Peyer's patch (tissue), 4 donors: ENCODE data around the gene PIKFYVE.
"Not testable (repeated sequence)": the region's sequence is repeated elsewhere in the genome, so short reads cannot be mapped to it uniquely, and the experiment has no call there.

Source experiments
- POLR2A ChIP-seq, 2 donors: fragments of 450-650 bp; IDR thresholded peaks; one replicate each; pipeline ENCODE4 v1.5.1; 2017; ENCODE audit warnings: antibody characterized with exemption in 2 of 2, mild to moderate bottlenecking in 2 of 2, moderate library complexity in 2 of 2
- TF ChIP-seq, protein P1 (sequence below), 6 experiments: fragments of 450-650 bp in 4 of 6; fragments of 200-600 bp in 2 of 6; sonication (generic) in 1 of 6; IDR thresholded peaks; one replicate each; pipeline ENCODE4 v1.5.1; 2017 to 2019; ENCODE audit warnings: antibody characterized with exemption in 6 of 6, mild to moderate bottlenecking in 3 of 6, moderate library complexity in 1 of 6

DNA sequence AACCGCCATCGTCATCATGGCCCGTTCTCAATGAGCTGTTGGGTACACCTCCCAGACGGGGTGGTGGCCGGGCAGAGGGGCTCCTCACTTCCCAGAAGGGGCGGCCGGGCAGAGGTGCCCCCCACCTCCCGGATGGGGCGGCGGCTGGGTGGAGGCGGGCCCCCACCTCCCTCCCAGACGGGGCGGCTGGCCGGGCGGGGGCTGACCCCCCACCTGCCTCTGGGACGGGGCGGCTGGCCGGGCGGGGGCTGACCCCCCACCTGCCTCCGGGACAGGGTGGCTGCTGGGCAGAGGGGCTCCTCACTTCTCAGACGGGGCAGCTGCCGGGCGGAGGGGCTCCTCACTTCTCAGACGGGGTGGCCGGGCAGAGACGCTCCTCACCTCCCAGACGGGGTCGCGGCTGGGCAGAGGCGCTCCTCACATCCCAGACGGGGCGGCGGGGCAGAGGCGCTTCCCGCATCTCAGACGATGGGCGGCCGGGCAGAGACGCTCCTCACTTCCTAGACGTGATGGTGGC, 111.3 kb downstream of the PIKFYVE start:
- TF ChIP-seq, protein P1, sequence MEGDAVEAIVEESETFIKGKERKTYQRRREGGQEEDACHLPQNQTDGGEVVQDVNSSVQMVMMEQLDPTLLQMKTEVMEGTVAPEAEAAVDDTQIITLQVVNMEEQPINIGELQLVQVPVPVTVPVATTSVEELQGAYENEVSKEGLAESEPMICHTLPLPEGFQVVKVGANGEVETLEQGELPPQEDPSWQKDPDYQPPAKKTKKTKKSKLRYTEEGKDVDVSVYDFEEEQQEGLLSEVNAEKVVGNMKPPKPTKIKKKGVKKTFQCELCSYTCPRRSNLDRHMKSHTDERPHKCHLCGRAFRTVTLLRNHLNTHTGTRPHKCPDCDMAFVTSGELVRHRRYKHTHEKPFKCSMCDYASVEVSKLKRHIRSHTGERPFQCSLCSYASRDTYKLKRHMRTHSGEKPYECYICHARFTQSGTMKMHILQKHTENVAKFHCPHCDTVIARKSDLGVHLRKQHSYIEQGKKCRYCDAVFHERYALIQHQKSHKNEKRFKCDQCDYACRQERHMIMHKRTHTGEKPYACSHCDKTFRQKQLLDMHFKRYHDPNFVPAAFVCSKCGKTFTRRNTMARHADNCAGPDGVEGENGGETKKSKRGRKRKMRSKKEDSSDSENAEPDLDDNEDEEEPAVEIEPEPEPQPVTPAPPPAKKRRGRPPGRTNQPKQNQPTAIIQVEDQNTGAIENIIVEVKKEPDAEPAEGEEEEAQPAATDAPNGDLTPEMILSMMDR (IDR thresholded peaks at IDR 0.05), result not testable (repeated sequence)
- not testable (repeated sequence) for TF ChIP-seq POLR2A (IDR thresholded peaks at IDR 0.05)
